Kidney (tissue), 14 donors: Measurements from ENCODE around the gene TEFM. TPM values are rescaled to one million over a fixed set of nuclear protein-coding genes. Genes with fewer than 3 reads are reported as not detected.

Experiments
- DNase-seq, 5 donors: peaks; one replicate each; pipeline ENCODE4 v3.0.0-alpha.2; 2013 to 2020
- FAIRE-seq: peaks from 2 replicates; lab custom pipeline; 2012; peaks lifted over from hg19 to GRCh38; lab: Jason Lieb, UNC
- H3K27ac ChIP-seq, 2 donors: one replicate each; pipeline ENCODE4 v1.7.0; 2013; ENCODE audit warnings: low read depth in 2 of 2, low read length in 2 of 2, inconsistent platforms in 1 of 2
- H3K27me3 ChIP-seq: one replicate; pipeline ENCODE4 v1.7.1; 2013; ENCODE audit warnings: low read length, inconsistent platforms; ENCODE audit not compliant: control insufficient read depth, insufficient read depth
- H3K36me3 ChIP-seq, 3 donors: one replicate each; pipeline versions ENCODE4 v1.7.0 to v1.7.1; 2013; ENCODE audit warnings: low read length in 3 of 3, control low read depth in 1 of 3, inconsistent platforms in 1 of 3; ENCODE audit not compliant: insufficient read depth in 3 of 3, control insufficient read depth in 2 of 3
- H3K4me1 ChIP-seq, 3 donors: one replicate each; pipeline versions ENCODE4 v1.7.0 to v1.7.1; 2013; ENCODE audit warnings: low read length in 3 of 3, inconsistent platforms in 1 of 3, low read depth in 1 of 3; ENCODE audit not compliant: control insufficient read depth in 2 of 3, insufficient read depth in 2 of 3
- H3K4me3 ChIP-seq, 3 donors: one replicate each; pipeline versions ENCODE4 v1.7.0 to v1.8.1; 2013; ENCODE audit warnings: low read length in 3 of 3, control low read depth in 1 of 3, inconsistent platforms in 1 of 3
- H3K9ac ChIP-seq, 3 donors: one replicate each; pipeline versions ENCODE4 v1.7.0 to v1.7.1; 2013; ENCODE audit warnings: low read length in 3 of 3, control low read depth in 1 of 3, inconsistent platforms in 1 of 3
- H3K9me3 ChIP-seq, 3 donors: one replicate each; pipeline versions ENCODE4 v1.7.0 to v1.7.1; 2013; ENCODE audit warnings: low read length in 3 of 3, control low read depth in 1 of 3, inconsistent platforms in 1 of 3; ENCODE audit not compliant: control insufficient read depth in 2 of 3, insufficient read depth in 1 of 3
- intact Hi-C: fragments of 100-400 bp; cut with DNase I; formaldehyde crosslinking; loops from one replicate; pipeline ENCODE4 v1.11.1; 2022
- polyA plus RNA-seq: library from polyadenylated mRNA; stranded (reverse); fragments of 350-450 nt; fragmentation: Illumina TruSeq; extraction: RNeasy Lipid Tissue Mini Kit (QIAGEN cat#74804); gene quantifications from one replicate; pipeline ENCODE4 v1.2.3, GENCODE V29; 2014; ENCODE audit warnings: low read depth, low replicate concordance; ENCODE audit not compliant: insufficient read depth
- total RNA-seq: library from RNA; stranded (reverse); fragmentation: NEBNext Ultra II Directional; extraction: Animal tissue kit (Norgen Biotek cat#: 25700); gene quantifications from one replicate; pipeline ENCODE4 v1.2.1, GENCODE V29; 2021
- TF ChIP-seq, protein P1 (sequence below): IDR thresholded peaks from 3 replicates; pipeline ENCODE4 v1.5.1; 2012; ENCODE audit warnings: mild to moderate bottlenecking, moderate library complexity, borderline replicate concordance; ENCODE audit not compliant: insufficient read depth; ENCODE audit errors: extremely low read depth
- donor health status: control.
- donor health status: control.
- donor health status: control.
- donor health status: control.
- donor health status: control.
- donor health status: DM: yes; HTN: yes; CAD: no.
- donor health status: Normal renal cell carcinoma (clear cell type).

The TEFM gene
- total and polyA plus RNA-seq, 2 donors from 2014 or later, result 14.0 to 14.3 TPM

DNA sequence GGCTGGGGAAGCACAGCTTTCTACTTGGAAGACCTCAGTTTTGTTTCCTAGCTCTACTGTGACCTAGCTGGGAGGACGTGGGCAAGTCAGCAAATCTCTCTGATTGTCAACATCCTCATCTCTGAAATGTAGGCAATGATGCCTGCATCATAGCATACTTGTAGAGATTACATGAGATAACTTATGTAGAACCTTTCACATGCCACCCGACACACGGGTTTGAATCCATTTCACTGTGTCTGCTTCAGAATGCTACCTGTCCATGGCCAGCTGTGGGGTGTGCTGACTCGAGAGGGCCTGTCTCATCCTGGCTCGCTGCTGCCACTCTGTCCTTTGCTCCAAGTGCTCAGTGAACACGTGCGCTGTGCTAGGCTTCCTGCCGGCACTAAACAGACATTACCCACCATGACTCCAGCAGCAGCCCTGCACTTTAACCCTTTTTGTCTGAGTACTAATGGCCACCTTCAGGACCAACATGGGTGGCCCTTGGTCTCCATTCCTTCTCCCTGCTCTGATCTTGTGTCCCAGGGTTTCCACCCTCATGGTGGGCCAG, 23.1 kb upstream of the TEFM start:
- DNase-seq (no peak), FAIRE-seq (no peak)
- Histone ChIP-seq H3K9ac (no peak overlapping the region), H3K36me3 (peaks cover 0 to 2% (median 0%) of the 10 kb centered on the region in 3 donors), H3K27ac (no peak overlapping the region), H3K27me3 (no peaks in the 10 kb centered on the region), H3K4me3 (no peak overlapping the region), H3K9me3 (no peaks in the 10 kb centered on the region), H3K4me1 (no peaks in the 10 kb centered on the region)
- TF ChIP-seq, protein P1, sequence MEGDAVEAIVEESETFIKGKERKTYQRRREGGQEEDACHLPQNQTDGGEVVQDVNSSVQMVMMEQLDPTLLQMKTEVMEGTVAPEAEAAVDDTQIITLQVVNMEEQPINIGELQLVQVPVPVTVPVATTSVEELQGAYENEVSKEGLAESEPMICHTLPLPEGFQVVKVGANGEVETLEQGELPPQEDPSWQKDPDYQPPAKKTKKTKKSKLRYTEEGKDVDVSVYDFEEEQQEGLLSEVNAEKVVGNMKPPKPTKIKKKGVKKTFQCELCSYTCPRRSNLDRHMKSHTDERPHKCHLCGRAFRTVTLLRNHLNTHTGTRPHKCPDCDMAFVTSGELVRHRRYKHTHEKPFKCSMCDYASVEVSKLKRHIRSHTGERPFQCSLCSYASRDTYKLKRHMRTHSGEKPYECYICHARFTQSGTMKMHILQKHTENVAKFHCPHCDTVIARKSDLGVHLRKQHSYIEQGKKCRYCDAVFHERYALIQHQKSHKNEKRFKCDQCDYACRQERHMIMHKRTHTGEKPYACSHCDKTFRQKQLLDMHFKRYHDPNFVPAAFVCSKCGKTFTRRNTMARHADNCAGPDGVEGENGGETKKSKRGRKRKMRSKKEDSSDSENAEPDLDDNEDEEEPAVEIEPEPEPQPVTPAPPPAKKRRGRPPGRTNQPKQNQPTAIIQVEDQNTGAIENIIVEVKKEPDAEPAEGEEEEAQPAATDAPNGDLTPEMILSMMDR, result no peak
- intact Hi-C loops, result no loop called here

GRCh38 chr17:30928584-30928983, 22.5 kb upstream of the TEFM start:
- no peaks in the 10 kb centered on the region for H3K36me3 ChIP-seq
- no peak overlapping the region for H3K27ac ChIP-seq
- H3K27me3 ChIP-seq, result no peaks in the 10 kb centered on the region
- intact Hi-C loops, result no loop called here
- no peak overlapping the region for H3K4me3 ChIP-seq
- DNase-seq, result no peak
- H3K9ac ChIP-seq, result no peak overlapping the region
- H3K9me3 ChIP-seq, result no peaks in the 10 kb centered on the region
- FAIRE-seq, result no peak
- TF ChIP-seq, protein P1, result no peak
- H3K4me1 ChIP-seq, result no peaks in the 10 kb centered on the region

GRCh38 chr17:30927756-30928155, 21.7 kb upstream of the TEFM start:
- TF ChIP-seq, protein P1, result no peak
- Histone ChIP-seq H3K36me3 (no peaks in the 10 kb centered on the region), H3K9me3 (no peaks in the 10 kb centered on the region), H3K9ac (no peak overlapping the region), H3K27ac (no peak overlapping the region), H3K4me1 (no peaks in the 10 kb centered on the region), H3K27me3 (peaks cover 3% of the 10 kb centered on the region), H3K4me3 (no peak overlapping the region)
- no peak for FAIRE-seq
- DNase-seq, result no peak
- intact Hi-C loops, result no loop called here

- FAIRE-seq, result no peak
- H3K9me3 ChIP-seq, result no peaks in the 10 kb centered on the region
- TF ChIP-seq, protein P1, result no peak
- DNase-seq, result no peak
- H3K4me3 ChIP-seq, result no peak overlapping the region
- H3K27ac ChIP-seq, result no peak overlapping the region
- H3K9ac ChIP-seq, result no peak overlapping the region
- intact Hi-C loops, result no loop called here
- H3K4me1 ChIP-seq, result no peaks in the 10 kb centered on the region
- peaks cover 5% of the 10 kb centered on the region for H3K27me3 ChIP-seq
- H3K36me3 ChIP-seq, result no peaks in the 10 kb centered on the region
These were observed 20.5 kb upstream of the TEFM start for GRCh38 chr17:30926516-30926915.
